SK-N-SH (cell line): ENCODE results near the gene DYNLT1. TPM values are rescaled to one million over a fixed set of nuclear protein-coding genes. Genes with fewer than 3 reads are reported as not detected.

ENCODE experiments used
- CTCF ChIA-PET: fragments of 300-600, 350-600 bp; formaldehyde crosslinking; extraction: SDS; loops from one replicate; lab custom pipeline; 2021; lab: Yijun Ruan, JAX
- POLR2A ChIA-PET: fragments of 350-600 bp; sonication (Branson Sonifier 250); formaldehyde crosslinking; extraction: SDS; loops from one replicate; lab custom pipeline; 2020; ENCODE audit warnings: antibody characterized with exemption, inconsistent platforms; lab: Yijun Ruan, JAX
- DNase-seq: peaks from one replicate; pipeline ENCODE4 v3.0.0; 2012
- H2AFZ ChIP-seq: fragments of 200-600 bp; sonication (generic); 2 replicates; pipeline ENCODE4 v1.8.1; 2016; ENCODE audit warnings: antibody characterized with exemption, mild to moderate bottlenecking, low read depth
- H3F3A ChIP-seq: fragments of 200-600 bp; sonication (generic); replicated peaks from 2 replicates; pipeline ENCODE3; 2016; ENCODE audit warnings: antibody characterized with exemption, mild to moderate bottlenecking; ENCODE audit not compliant: insufficient read depth
- H3K27ac ChIP-seq, 2 experiments: fragments of 200-500 bp in 1 of 2; fragments of 200-600 bp in 1 of 2; sonication (Bioruptor generic) in 1 of 2; sonication (generic), shearing (Covaris generic) in 1 of 2; 2 replicates each; pipeline versions ENCODE4 v1.5.1 to v1.6.1; 2014 to 2016; ENCODE audit warnings: low read depth in 2 of 2, inconsistent platforms in 1 of 2, low read length in 1 of 2, mild to moderate bottlenecking in 1 of 2, mixed read lengths in 1 of 2
- H3K27me3 ChIP-seq: fragments of 200-600 bp; sonication (generic), shearing (Covaris generic); 2 replicates; pipeline ENCODE4 v1.6.1; 2016; ENCODE audit warnings: mixed run types; ENCODE audit not compliant: insufficient read depth
- H3K36me3 ChIP-seq, 2 experiments: fragments of 200-500 bp in 1 of 2; fragments of 200-600 bp in 1 of 2; sonication (Bioruptor generic) in 1 of 2; sonication (generic) in 1 of 2; replicated peaks in 1 of 2; 2 replicates each; pipeline versions ENCODE3 to v1.5.1; 2014 to 2016; ENCODE audit warnings: low read length in 1 of 2, mild to moderate bottlenecking in 1 of 2; ENCODE audit not compliant: insufficient read depth in 2 of 2, control insufficient read depth in 1 of 2
- H3K4me1 ChIP-seq, 2 experiments: fragments of 200-500 bp in 1 of 2; fragments of 200-600 bp in 1 of 2; sonication (Bioruptor generic) in 1 of 2; sonication (generic), shearing (Covaris generic) in 1 of 2; 2 replicates each; pipeline versions ENCODE4 v1.5.1 to v1.6.1; 2014 to 2016; ENCODE audit warnings: low read depth in 1 of 2, low read length in 1 of 2, mixed run types in 1 of 2; ENCODE audit not compliant: insufficient read depth in 2 of 2, control insufficient read depth in 1 of 2
- H3K4me2 ChIP-seq: fragments of 200-600 bp; sonication (generic), shearing (Covaris generic); 2 replicates; pipeline ENCODE4 v1.6.1; 2017; ENCODE audit warnings: mixed run types
- H3K4me3 ChIP-seq, 2 experiments: fragments of 200-500 bp in 1 of 2; fragments of 200-600 bp in 1 of 2; sonication (Bioruptor generic) in 1 of 2; sonication (generic), shearing (Covaris generic) in 1 of 2; 2 replicates each; pipeline versions ENCODE4 v1.5.1 to v1.8.1; 2014 to 2016; ENCODE audit warnings: low read depth in 2 of 2, inconsistent platforms in 1 of 2, low read length in 1 of 2, mild to moderate bottlenecking in 1 of 2, mixed read lengths in 1 of 2, moderate library complexity in 1 of 2
- H3K79me2 ChIP-seq: fragments of 200-600 bp; sonication (generic); 2 replicates; pipeline ENCODE4 v1.8.1; 2017; ENCODE audit warnings: mild to moderate bottlenecking; ENCODE audit not compliant: insufficient read depth
- H3K9ac ChIP-seq: fragments of 200-600 bp; sonication (generic); 2 replicates; pipeline ENCODE4 v1.6.1; 2017; ENCODE audit warnings: mixed run types
- H3K9me2 ChIP-seq: fragments of 200-600 bp; sonication (generic); 2 replicates; pipeline ENCODE4 v1.6.1; 2017; ENCODE audit warnings: mixed run types
- H3K9me3 ChIP-seq: fragments of 200-600 bp; sonication (generic); 2 replicates; pipeline ENCODE4 v1.6.1; 2017; ENCODE audit warnings: mixed run types, mild to moderate bottlenecking, moderate library complexity
- H4K20me1 ChIP-seq: fragments of 200-600 bp; sonication (generic); 2 replicates; pipeline ENCODE4 v1.6.1; 2017; ENCODE audit warnings: mild to moderate bottlenecking, mixed run types; ENCODE audit not compliant: insufficient read depth
- FOSL2 ChIP-seq: IDR thresholded peaks from 2 replicates; pipeline ENCODE4 v1.4.0; 2012; ENCODE audit warnings: low read depth, mild to moderate bottlenecking, moderate library complexity, borderline replicate concordance
- FOXM1 ChIP-seq: IDR thresholded peaks from 2 replicates; pipeline ENCODE4 v1.4.0; 2012; ENCODE audit warnings: low read depth, mild to moderate bottlenecking
- POLR2AphosphoS5 ChIP-seq: IDR thresholded peaks from 2 replicates; pipeline ENCODE4 v1.6.1; 2012; ENCODE audit warnings: low read depth, low read length
- RAD21 ChIP-seq: IDR thresholded peaks from 2 replicates; pipeline ENCODE4 v1.6.1; 2012; ENCODE audit warnings: mild to moderate bottlenecking, low read length
- RXRA ChIP-seq: IDR thresholded peaks from 2 replicates; pipeline ENCODE4 v1.4.0; 2012; ENCODE audit warnings: low read depth, mild to moderate bottlenecking, borderline replicate concordance
- TCF12 ChIP-seq: IDR thresholded peaks from 2 replicates; pipeline ENCODE4 v1.4.0; 2012
- WGBS: methylation state at CpG from one replicate; pipeline ENCODE4 v1.1.6; 2017; ENCODE audit warnings: low lambda C conversion rate; 5-methylcytosine and 5-hydroxymethylcytosine counted together
- polyA plus RNA-seq, 3 experiments: library from polyadenylated mRNA; depleted of rRNA; stranded (reverse); fragments of >200 nt; gene quantifications; 2 replicates each; pipeline ENCODE4 v1.2.3, GENCODE V29; 2012
- TF ChIP-seq, protein P1 (sequence below): IDR thresholded peaks from 2 replicates; pipeline ENCODE4 v1.4.0; 2012; ENCODE audit warnings: low read depth, borderline replicate concordance
- TF ChIP-seq, protein P2 (sequence below): IDR thresholded peaks from 2 replicates; pipeline ENCODE4 v1.4.0; 2012; ENCODE audit warnings: low read depth, borderline replicate concordance

DYNLT1 gene
- polyA plus RNA-seq, 1 of the 3 experiments (the other 2 are of a cell fraction) = 306 TPM

DNA sequence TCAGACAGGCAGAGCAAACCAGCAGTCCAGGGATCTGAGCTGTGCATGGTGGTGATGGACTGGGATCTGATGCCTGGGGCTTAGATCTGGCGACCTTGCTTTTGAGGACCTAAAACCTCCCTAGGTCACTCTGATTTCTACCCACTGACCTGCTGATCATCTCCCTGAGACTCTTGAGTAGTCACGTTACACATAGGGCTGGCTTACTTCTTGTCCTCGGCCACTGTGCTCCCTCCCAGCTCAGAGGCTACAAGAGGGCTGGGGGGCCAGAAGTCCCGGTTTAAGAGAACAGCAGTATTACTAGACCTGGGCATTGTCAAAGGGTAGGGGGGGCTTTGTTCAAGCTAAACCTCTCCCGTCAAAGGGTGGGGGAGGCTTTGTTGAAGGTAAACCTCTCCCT is 5.5 kb downstream of the DYNLT1 start:
- POLR2A ChIA-PET = no interaction called here

DNA sequence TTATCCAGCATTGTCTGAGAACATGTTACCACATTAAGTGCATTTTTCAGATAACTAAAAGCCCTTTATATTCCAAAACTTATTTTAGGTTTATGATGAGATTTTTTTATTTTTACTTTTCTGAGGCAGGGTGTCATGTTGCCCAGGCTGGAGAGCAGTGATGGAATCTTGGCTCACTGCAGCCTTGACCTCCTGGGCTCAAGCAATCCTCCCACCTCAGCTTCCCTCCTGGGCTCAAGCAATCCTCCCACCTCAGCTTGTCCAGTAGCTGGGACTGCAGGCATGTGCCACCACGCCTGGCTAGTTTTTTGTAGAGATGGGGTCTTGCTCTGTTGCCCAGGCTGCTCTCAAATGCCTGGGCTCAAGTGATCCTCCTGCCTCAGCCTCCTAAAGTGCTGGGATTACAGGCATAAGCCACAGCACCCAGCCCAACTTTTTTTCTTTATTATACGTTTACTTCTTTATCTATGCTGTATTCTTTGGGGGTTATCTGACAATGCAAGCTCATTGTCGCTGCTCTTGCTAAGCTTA is 6.2 kb downstream of the DYNLT1 start:
- Histone ChIP-seq H3F3A (peaks cover 46% of the 10 kb centered on the region), H3K9me3 (no peaks in the 10 kb centered on the region), H3K27ac (no peak overlapping the region), H3K4me2 (no peak overlapping the region), H3K36me3 (peaks cover 45 to 60% of the 10 kb centered on the region in 2 experiments), H3K27me3 (no peaks in the 10 kb centered on the region), H3K4me3 (no peak overlapping the region), H3K4me1 (peaks cover 13 to 34% of the 10 kb centered on the region in 2 experiments; a peak in 3 of 4 replicates), H4K20me1 (peaks cover 39% of the 10 kb centered on the region), H3K9ac (no peak overlapping the region), H3K79me2 (peaks cover 70% of the 10 kb centered on the region), H2AFZ (no peak overlapping the region), H3K9me2 (no peaks in the 10 kb centered on the region)
- no peak for DNase-seq
- TF ChIP-seq FOSL2 = no peak
- no peak for TF ChIP-seq FOXM1
- no peak for TF ChIP-seq RAD21
- TF ChIP-seq, protein P1, sequence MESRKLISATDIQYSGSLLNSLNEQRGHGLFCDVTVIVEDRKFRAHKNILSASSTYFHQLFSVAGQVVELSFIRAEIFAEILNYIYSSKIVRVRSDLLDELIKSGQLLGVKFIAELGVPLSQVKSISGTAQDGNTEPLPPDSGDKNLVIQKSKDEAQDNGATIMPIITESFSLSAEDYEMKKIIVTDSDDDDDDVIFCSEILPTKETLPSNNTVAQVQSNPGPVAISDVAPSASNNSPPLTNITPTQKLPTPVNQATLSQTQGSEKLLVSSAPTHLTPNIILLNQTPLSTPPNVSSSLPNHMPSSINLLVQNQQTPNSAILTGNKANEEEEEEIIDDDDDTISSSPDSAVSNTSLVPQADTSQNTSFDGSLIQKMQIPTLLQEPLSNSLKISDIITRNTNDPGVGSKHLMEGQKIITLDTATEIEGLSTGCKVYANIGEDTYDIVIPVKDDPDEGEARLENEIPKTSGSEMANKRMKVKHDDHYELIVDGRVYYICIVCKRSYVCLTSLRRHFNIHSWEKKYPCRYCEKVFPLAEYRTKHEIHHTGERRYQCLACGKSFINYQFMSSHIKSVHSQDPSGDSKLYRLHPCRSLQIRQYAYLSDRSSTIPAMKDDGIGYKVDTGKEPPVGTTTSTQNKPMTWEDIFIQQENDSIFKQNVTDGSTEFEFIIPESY = no peak
- no peak for TF ChIP-seq TCF12
- TF ChIP-seq, protein P2, sequence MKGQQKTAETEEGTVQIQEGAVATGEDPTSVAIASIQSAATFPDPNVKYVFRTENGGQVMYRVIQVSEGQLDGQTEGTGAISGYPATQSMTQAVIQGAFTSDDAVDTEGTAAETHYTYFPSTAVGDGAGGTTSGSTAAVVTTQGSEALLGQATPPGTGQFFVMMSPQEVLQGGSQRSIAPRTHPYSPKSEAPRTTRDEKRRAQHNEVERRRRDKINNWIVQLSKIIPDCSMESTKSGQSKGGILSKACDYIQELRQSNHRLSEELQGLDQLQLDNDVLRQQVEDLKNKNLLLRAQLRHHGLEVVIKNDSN = no peak
- POLR2A ChIA-PET = no interaction called here
- CTCF ChIA-PET = interaction anchor here (0.9 to 1.3 kb wide), 2 partner anchors 15 to 33 kb away, joined by 3 read pairs; no protein-coding TSS in a partner anchor
- 100% methylated on average over 3 of the region's 3 CpGs for WGBS

More for the DNA sequence above, 5.5 kb downstream of the DYNLT1 start:
- Histone ChIP-seq H4K20me1 (peaks cover 39% of the 10 kb centered on the region), H3K4me1 (peaks cover 13 to 34% of the 10 kb centered on the region in 2 experiments; a peak in 3 of 4 replicates), H3K79me2 (peaks cover 76% of the 10 kb centered on the region), H3K9ac (no peak overlapping the region), H3K27ac (no peak overlapping the region), H3K4me3 (no peak overlapping the region), H3K9me3 (no peaks in the 10 kb centered on the region), H3K4me2 (no peak overlapping the region), H3F3A (peaks cover 40% of the 10 kb centered on the region), H3K27me3 (no peaks in the 10 kb centered on the region), H3K36me3 (peaks cover 39 to 53% of the 10 kb centered on the region in 2 experiments), H2AFZ (no peak overlapping the region), H3K9me2 (no peaks in the 10 kb centered on the region)
- CTCF ChIA-PET = interaction anchor here (0.9 to 1.3 kb wide), 3 partner anchors 16 to 418 kb away, joined by 3 read pairs; no protein-coding TSS in a partner anchor
- no peak for DNase-seq
- no peak for TF ChIP-seq RXRA
- TF ChIP-seq, protein P1 = no peak
- TF ChIP-seq POLR2AphosphoS5 = no peak
- WGBS = 100% methylated on average over 5 of the region's 5 CpGs
